Heart left ventricle (tissue), 13 donors: ENCODE results near the gene CUEDC2.

Experiments used
- POLR2A ChIP-seq, 2 donors: fragments of 450-650 bp; IDR thresholded peaks; one replicate each; pipeline ENCODE4 v1.6.1; 2017; ENCODE audit warnings: antibody characterized with exemption in 2 of 2, mild to moderate bottlenecking in 2 of 2, moderate library complexity in 2 of 2
- TF ChIP-seq, protein P1 (sequence below), 12 donors: fragments of 200-600 bp; sonication (generic) in 4 of 12; IDR thresholded peaks; one replicate each; pipeline versions ENCODE4 v1.5.0 to v1.8.0; 2018 to 2022; ENCODE audit warnings: antibody characterized with exemption in 12 of 12, mild to moderate bottlenecking in 5 of 12
- donor health status: ischemic (EF 13 %, LVEDD 7.1; RV severe dilation, severe dysfunction).
- donor health status: DM: no; HTN: yes; CAD: no.
- donor health status: DM: no; HTN: no; CAD: no.
- donor health status: ischemic (EF 25% LVEDD 6.9; RV normal size, moderate dysfunction).
- donor health status: ischemic (EF 25% LVEDD 5.7; RV mildly dilated, moderate dysfunction).
- donor health status: ischemic (EF 35%, LVEDD 5.7; RV mildly dilated, moderate dysfunction).
- donor health status: nonischemic (EF 11% LVEDD 7.7; RV severe dilation, severe dysfunction).
- donor health status: DM: yes; HTN: yes; CAD: no.
- donor health status: PGD.
- donor health status: ischemic (EF 29% LVEDD 5.4; RV normal size, mild dysfunction).
- donor health status: nonischemic (EF 23%, LVEDD 6.1; RV moderate dilation, normal function).

DNA sequence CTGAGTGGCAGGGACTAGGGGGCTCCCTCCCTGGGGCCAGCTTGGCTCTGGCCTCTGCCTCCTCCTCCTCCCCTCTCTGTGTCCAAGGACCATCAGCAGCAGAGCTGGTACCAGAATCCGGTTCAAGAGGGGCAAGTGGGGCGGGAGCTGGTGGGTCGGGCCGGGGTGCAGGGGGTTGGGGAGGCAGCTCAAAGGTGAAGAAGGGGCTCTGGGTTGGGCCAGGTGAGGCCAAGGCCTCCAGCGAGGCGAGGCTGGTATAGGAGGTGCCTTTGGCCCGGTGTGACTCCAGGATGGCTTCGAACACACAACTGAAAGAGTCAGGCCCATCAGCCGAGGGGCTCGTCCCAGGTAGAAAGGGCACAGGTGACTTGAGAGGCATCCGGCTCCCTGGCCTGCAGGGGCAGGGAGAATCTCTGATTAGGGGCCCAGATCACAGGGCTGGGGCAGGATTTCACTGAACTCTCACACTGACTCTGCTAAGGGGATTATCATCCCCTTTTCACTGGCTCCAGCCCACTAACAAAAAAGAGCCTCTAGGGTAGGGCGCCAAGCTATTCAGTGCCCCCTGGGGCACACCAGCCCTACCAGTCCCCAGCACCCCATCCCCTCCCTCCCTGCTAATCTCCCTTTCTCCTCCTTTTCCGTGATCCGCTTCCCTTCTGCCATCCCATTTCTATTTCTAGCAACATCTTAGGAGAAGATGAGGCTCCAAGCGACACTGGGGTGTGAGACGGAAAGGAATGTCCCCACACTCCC, 18.4 kb downstream of the CUEDC2 start:
- TF ChIP-seq, protein P1, sequence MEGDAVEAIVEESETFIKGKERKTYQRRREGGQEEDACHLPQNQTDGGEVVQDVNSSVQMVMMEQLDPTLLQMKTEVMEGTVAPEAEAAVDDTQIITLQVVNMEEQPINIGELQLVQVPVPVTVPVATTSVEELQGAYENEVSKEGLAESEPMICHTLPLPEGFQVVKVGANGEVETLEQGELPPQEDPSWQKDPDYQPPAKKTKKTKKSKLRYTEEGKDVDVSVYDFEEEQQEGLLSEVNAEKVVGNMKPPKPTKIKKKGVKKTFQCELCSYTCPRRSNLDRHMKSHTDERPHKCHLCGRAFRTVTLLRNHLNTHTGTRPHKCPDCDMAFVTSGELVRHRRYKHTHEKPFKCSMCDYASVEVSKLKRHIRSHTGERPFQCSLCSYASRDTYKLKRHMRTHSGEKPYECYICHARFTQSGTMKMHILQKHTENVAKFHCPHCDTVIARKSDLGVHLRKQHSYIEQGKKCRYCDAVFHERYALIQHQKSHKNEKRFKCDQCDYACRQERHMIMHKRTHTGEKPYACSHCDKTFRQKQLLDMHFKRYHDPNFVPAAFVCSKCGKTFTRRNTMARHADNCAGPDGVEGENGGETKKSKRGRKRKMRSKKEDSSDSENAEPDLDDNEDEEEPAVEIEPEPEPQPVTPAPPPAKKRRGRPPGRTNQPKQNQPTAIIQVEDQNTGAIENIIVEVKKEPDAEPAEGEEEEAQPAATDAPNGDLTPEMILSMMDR (IDR thresholded peaks at IDR 0.05), result no peak
- no peak for TF ChIP-seq POLR2A (IDR thresholded peaks at IDR 0.05)
